Measurements from ENCODE around the gene DUS2.

DNA sequence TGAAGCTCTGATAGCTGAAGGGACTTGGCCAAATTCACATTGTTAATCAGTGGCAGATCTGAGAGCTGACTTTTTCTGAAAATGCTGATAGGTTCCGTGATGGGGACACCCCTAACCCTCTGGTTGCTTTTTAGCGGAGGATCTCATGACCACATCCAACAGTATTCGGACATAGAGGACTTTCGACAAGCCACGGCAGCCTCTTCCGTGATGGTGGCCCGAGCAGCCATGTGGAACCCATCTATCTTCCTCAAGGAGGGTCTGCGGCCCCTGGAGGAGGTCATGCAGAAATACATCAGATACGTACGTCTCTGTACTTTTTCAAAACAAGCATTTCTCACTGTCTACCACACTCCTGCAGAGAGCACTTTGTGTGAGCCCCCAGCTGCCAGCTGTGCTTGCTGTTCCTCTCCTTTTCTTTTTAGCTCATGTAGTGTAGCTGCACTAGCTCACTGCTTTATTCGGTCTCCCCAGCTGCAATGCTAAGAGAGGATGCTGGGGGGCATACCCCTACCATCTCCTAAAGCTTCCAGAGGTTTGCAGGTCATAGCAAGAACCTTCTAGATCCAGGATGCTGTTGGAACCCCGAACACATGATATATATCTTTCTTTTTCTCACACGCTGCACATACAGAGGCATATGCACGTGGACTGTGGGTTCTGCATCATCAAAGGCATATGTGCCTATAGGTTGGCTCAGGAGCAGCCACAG, 47.9 kb downstream of the DUS2 start:
- TF ChIP-seq, protein P1, sequence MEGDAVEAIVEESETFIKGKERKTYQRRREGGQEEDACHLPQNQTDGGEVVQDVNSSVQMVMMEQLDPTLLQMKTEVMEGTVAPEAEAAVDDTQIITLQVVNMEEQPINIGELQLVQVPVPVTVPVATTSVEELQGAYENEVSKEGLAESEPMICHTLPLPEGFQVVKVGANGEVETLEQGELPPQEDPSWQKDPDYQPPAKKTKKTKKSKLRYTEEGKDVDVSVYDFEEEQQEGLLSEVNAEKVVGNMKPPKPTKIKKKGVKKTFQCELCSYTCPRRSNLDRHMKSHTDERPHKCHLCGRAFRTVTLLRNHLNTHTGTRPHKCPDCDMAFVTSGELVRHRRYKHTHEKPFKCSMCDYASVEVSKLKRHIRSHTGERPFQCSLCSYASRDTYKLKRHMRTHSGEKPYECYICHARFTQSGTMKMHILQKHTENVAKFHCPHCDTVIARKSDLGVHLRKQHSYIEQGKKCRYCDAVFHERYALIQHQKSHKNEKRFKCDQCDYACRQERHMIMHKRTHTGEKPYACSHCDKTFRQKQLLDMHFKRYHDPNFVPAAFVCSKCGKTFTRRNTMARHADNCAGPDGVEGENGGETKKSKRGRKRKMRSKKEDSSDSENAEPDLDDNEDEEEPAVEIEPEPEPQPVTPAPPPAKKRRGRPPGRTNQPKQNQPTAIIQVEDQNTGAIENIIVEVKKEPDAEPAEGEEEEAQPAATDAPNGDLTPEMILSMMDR (IDR thresholded peaks at IDR 0.05), result no peak
- no peak for TF ChIP-seq EP300 (IDR thresholded peaks at IDR 0.05)

All from ovary (tissue), 3 donors.